Spleen (tissue), 7 donors: ENCODE measurements around the gene TSPO2.

Source experiments
- CTCF ChIP-seq, 11 experiments: fragments of 200-600 bp in 7 of 11; fragments of 450-650 bp in 4 of 11; sonication (generic) in 4 of 11; IDR thresholded peaks in 8 of 11; conservative IDR thresholded peaks in 3 of 11; 1 replicate in 7 of 11; 2 replicates in 4 of 11; pipeline versions ENCODE4 v1.4.0 to v1.8.0; 2016 to 2021; ENCODE audit warnings: antibody characterized with exemption in 11 of 11, inconsistent platforms in 4 of 11, mild to moderate bottlenecking in 1 of 11
- POLR2A ChIP-seq, 3 donors: fragments of 450-650 bp; IDR thresholded peaks; one replicate each; pipeline ENCODE4 v1.5.1; 2017; ENCODE audit warnings: antibody characterized with exemption in 3 of 3, mild to moderate bottlenecking in 1 of 3
- POLR2AphosphoS5 ChIP-seq, 3 donors: sonication (generic); formaldehyde crosslinking; IDR thresholded peaks; one replicate each; pipeline ENCODE4 v1.5.1; 2017; ENCODE audit warnings: antibody characterized with exemption in 3 of 3
- donor health status: DM: no; HTN: no; CAD: no; lungs with moderate emphysema.
- donor health status: DM: no; HTN: no; CAD: no.
- donor health status: DM: no; HTN: no; CAD: no.

- TF ChIP-seq CTCF (IDR thresholded peaks at IDR 0.05 in 8 of 11, conservative IDR thresholded peaks at IDR 0.05 in 3 of 11): no peak
- TF ChIP-seq POLR2A (IDR thresholded peaks at IDR 0.05): no peak
- TF ChIP-seq POLR2AphosphoS5 (IDR thresholded peaks at IDR 0.05): no peak
Measured at GRCh38 chr6:41027241-41027640, 15.0 kb upstream of the TSPO2 start.
